Femur (tissue), 1 donor: ENCODE measurements around the gene IL17RB.

ENCODE experiments used
- DNase-seq: peaks from one replicate; pipeline ENCODE4 v3.0.0-alpha.2; 2017

IL17RB gene

GRCh38 chr3:53833053-53833645 is 13.2 kb upstream of the IL17RB start:
- DNase-seq = no peak

DNA sequence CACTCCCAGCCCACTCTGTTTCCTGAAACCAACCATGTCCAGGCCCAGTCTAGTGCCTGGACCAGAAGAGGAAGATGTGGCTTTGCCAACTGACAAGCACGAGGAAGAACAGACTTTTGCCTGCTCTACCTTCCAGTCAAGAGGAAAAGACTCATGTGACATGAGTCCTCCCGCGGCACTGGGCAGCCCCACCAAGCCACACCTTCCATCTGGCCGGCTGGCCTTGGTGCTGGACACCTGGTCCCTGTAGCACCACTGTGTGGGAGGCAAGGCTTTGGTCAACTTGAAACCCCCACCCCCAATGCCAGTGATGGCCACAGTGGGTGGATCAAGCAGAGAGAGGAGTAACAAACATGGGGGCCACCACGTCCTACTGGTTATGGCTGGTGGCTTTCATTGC is 12.7 kb upstream of the IL17RB start:
- no peak for DNase-seq

DNA sequence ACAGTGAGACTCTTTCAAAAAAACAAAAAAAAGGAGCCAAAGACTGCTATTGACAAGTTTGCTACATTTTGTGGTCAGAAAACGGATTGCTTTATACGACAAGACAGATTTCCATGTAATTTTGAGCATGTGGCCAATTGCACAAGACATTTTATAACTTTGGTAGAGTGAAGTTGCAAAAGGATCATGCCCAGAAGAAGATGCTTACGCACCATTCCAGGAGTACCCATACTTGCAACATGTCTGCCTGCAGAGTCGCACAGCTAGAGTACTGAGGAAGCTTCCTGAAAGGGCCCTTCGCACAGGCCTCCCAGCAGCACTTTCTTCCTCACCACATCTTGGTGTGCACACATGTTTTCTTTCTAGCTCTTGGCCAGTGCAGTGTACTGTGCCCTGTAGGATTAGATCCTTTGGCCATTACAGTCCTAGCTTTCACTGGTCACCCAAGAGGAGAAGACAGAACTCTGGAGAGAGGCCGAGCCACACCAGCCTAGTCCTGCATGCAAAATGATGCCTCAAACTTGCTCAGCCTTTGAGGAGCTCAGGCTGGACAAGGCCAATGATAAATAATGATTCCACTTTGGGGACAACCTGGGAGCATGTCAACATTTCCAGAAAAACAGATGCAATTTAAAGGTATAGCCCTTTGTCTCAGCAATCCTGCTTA is 11.8 kb upstream of the IL17RB start:
- DNase-seq = no peak

DNA sequence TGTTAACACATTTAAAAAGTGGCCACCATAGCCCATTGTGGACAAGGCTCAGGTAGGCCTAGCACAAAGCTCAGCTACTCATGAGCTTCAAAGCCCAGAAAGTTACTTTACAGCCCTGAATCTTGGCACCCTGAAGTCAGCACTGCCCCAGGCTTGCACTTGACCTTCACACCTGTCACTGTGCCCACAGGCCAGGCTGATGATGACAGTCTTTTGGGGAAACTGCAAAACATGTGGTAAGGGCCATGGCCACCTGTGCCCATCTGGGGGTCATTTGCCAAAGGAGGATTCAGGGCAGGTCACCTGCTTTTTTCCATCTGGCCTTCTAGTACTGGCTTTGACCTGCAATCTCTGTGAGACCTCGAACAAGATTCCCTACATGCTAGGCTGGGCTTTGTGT is 11.1 kb upstream of the IL17RB start:
- no peak for DNase-seq

DNA sequence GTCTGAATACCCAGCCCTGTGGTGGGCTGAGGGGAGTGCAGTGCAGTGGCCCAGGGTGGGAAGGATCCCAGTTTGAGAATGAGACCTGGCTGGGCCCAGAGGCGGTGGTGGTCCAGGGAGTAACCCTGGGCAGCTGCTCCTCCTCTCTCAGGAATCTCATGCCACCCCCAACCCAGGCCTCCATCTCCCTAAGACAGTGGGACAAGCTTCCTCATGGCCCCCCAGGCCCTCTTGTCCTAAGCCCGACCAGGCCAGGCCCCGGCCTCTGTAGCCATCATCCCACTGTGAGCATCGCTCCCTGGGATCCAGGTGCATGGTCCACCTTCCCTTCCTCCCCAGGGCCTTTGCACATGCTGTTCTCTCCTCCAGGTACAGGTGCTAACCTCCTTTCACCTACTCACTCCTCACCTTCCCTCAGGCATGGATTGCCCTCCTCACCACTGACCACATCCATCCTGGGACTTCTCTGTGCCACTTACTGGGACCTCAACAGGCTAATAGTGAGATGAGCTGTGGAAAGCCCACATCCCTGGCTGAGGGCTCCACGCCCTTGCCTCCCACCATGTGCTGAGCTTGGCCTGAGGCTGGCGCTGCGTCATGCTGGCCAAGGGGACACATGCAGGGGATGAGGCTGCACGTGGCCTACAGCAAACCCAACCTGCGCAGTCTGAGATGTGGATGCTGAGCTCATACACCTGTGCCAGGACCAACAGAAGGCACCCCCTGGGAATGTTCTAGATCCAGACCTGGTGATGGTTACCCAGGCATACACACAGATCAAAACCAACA is 10.1 kb upstream of the IL17RB start:
- no peak for DNase-seq

- DNase-seq = no peak
These were observed 9.0 kb upstream of the IL17RB start for GRCh38 chr3:53837331-53837730.

- DNase-seq = no peak
These were observed 5.1 kb upstream of the IL17RB start for GRCh38 chr3:53841296-53841695.

DNA sequence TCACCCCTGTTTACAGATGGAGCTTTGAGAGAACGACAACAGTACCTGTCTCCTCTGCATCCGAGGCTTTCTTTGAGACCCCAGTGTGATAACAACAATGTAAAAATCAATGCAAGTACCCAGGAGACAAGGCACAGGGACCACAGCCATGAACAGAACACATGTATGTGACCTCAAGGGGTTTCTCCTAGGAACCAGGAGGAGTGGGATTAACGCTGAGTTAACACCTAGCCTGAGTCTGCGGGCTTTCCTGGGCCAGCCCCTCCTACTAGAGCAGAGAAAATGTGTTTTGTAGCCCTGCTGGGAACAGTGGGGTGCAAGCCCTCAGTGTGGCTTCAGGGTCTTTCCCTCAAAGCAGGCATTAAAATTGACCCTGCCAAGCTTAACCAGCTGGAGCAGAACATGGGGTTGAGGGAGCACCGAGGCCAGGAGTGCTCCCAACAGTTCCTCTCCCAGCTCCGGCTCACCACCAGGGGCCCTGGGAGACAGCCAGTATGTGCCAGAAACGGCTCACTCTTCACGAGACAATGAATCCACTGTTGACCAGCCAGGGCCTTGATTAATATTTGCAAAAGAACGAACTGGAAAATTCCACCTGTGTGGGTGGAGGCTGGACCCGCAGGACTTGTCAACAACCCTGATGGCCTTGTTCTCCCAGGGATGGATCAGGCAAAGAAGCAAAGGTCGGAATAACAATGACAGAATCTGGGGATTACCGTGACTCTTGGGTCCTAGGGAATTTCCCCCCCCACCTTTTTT is 3.8 kb upstream of the IL17RB start:
- peak; percentile 38 for DNase-seq

GRCh38 chr3:53843195-53844177 is 2.9 kb upstream of the IL17RB start:
- no peak for DNase-seq

DNA sequence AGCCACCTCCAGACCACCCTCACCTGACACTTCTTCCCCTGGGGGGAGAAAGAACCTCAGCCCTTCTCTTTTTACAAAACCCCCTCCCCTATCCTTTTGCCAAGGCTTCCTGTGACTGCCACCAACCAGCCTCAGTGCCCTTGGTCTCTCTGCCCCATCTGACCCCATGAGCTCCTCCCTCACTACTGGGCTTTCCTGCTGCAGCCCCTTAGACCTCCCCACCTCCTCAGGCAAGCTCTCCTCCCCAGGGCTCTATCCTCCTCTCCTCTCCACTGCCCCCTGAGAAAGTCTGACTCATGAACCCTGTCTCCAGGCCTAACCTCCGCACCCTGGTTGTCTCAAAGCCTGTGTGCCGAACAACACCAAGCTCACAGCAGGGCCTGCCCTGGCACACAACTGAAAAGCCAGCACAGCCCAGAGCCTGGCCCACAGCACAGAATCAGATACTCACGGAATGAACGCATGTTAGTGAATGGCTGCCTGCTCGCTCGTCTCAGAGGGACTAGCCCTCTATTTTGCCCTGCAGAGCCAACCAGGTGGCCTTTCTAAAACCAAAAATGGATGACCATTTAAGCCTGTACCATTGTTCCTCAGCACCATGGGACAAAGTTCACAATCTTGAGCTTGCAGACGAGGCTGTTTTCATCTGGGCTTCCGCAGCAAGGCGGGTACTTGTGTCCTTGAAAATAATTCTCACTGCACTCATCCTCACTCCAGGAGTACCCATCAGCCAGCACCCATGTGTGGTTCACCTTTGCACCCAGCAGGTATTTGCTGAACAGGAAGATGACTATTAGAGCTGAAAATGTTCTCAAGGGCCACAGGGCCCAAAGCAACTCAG is 1.9 kb upstream of the IL17RB start:
- no peak for DNase-seq

DNA sequence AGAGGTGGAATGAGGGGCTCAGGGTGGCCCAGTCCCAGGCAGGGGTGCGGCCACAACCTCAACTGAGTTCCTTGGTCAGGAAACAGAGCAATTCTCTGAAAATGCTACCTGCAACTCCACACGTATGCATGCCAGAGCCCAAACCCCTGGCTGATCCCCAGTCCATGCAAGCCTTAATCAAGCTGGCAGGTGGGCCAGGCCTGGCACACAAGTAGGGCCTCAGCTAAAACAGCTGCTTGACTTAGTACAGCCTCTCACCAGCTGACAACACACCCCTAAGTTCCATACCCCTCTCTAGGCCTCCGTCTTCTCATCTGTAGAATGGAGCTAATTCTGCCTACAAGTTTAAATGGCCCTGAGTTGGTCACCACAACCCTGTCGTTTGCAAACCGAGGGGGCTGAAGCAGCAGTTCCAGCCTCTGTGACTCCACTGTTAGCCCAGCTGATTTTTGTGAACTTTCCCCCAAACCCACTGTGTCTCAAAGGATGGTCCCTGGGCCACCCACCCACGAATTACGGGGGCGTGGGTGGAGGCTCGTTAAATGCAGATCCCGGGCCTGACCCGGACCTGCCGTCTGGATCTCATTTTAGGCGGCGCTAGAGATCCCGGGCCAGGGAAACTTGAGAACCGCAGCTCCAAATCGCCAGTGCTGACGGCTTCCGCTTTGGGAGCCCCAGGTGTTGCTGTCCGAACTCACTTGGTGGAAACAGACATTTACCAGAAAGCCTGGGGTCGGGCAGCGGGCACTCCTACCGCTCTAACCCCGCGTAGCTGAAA is 1.1 kb upstream of the IL17RB start:
- DNase-seq = peak; percentile 81

DNA sequence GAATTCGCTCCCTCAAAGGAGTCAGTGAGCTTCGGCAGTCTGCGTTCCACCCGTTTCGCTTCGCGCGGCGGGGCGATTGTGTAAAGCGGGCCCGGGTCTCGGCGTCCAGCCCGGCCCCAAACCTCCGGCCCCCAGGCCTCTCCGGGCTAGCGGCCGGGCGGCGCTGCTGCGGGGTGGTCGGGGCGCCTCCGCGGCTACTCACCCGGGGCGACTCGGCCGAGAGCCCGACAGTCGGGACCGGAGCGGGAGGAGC is 561 bp upstream of the IL17RB start:
- DNase-seq = no peak

- no peak for DNase-seq
These were observed 435 bp downstream of the IL17RB start for GRCh38 chr3:53846851-53847155.

GRCh38 chr3:53849916-53850315 is 3.5 kb downstream of the IL17RB start:
- no peak for DNase-seq

DNA sequence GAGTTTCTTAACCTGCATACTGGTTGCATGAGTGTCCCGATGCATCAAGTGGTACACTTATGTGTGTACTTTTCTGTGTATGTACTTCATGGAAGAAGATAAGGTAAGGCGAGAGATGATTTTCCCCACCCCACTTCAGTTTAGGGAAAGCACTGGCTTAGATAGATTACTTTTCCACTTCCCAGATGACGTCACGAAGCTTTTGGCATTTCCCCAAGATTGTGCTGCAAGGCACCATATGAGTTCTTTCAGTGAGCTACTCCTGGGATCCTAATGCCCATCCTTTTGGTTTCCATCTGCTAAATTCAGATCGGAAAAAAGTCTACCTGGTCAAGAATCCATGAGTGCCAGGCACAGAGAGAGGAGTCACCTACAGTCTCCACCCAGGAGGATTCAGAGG is 4.5 kb downstream of the IL17RB start:
- DNase-seq = no peak

DNA sequence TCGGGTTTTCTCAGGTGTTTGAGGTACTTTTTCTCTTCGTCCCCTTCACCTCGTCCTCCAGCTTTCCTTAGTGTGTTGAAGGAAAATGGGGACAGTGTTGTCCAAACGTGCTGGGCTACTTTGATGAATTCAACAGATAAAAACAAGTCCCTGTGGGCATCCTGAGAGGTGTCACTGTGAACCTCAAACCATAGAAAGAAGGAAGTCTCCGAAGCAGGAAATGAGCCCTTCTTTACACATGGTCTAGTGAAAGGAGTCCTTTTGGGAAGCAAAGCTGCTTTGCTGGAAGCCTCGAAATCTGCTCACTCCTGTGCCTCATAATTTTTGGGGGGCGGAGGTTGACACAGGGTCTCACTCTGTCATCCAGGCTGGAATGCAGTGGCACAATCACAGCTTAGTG is 10.6 kb downstream of the IL17RB start:
- DNase-seq = no peak

DNA sequence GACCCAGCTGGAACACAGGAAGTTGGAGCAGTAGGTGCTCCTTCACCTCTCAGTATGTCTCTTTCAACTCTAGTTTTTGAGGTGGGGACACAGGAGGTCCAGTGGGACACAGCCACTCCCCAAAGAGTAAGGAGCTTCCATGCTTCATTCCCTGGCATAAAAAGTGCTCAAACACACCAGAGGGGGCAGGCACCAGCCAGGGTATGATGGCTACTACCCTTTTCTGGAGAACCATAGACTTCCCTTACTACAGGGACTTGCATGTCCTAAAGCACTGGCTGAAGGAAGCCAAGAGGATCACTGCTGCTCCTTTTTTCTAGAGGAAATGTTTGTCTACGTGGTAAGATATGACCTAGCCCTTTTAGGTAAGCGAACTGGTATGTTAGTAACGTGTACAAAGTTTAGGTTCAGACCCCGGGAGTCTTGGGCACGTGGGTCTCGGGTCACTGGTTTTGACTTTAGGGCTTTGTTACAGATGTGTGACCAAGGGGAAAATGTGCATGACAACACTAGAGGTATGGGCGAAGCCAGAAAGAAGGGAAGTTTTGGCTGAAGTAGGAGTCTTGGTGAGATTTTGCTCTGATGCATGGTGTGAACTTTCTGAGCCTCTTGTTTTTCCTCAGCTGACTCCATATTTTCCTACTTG is 11.9 kb downstream of the IL17RB start:
- no peak for DNase-seq

DNA sequence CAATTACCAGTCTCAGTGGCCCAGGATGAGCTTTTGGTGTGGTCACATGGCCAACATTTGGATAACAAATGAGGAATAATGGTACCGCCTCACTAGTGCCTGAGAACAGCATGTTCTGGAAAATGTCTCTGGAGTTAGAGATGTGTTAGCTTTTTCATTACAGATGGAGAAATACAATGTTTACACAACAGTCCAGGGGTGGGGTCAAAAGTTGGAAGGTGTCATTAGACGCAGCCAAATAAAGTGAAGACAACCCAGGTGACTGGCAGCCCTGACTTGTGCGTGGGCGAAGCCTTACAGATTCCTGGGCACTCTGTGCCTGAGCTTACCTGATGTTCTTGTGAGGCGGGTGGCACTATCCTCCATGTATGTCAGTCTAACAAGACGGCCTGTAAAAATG is 12.8 kb downstream of the IL17RB start:
- DNase-seq = no peak

DNA sequence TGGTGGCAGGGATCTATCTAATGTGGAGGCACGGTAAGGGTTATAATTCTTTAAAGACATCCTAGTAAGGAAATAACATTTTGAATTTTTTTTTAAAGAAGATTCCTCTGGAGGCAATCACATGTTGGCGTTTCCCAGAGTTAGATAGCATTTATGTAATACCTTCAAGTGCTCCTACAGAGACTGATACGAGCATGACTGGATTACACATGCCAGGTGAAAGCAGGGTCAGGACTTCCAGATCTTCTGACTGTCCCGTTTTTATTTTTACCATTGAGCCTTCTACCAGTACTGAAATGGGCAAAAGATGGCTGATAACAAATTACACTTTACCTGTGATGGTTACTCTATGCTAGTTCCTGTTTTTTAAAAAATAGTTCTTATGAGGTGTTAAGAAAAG is 13.8 kb downstream of the IL17RB start:
- DNase-seq = no peak

GRCh38 chr3:53862241-53862640 is 15.9 kb downstream of the IL17RB start:
- no peak for DNase-seq
